ENCODE measurements around the gene ZNF732. TPM values are rescaled to one million over a fixed set of nuclear protein-coding genes. Genes with fewer than 3 reads are reported as not detected.

The ZNF732 gene
- total and polyA plus RNA-seq, 9 of the 15 experiments (the other 6 are each of a cell fraction or from before 2014, with no cell fraction given) = 0.06 to 0.36 (median 0.15) TPM; not detected in 1

GRCh38 chr4:223913-224497 is 81.3 kb downstream of the ZNF732 start (continued):
- TF ChIP-seq CHD7 (IDR thresholded peaks at IDR 0.05; ENCODE audit: low read depth, low read length) = no peak
- no peak for TF ChIP-seq NFIX (CRISPR knock-in tag; IDR thresholded peaks at IDR 0.05; ENCODE audit: low read depth)

MicroRNAs encoded within 50 kb of the gene (microRNA counts, 767-probe panel; counts per million panel counts)
- microRNA hsa-miR-571 = not detected

Small RNA genes lying within 50 kb of the gene (microRNA-seq; reads per million reads assigned to microRNA genes)
- gene MIR571 (ENCODE audit: borderline microRNAs expressed) = not detected

Small RNA genes lying within 50 kb of the gene (small RNA-seq; reads per million reads assigned to genes)
- gene AC079140.2 (0.29 reads per million), gene MIR571 (not detected)

Other genes starting within 250 kb of the ZNF732 start
- 2.7 and 3.2 TPM in 2 replicates for gene ZNF718, start 181.0 kb downstream of the ZNF732 start, total RNA-seq (2014; rRNA removed)
- 4.3 and 4.6 TPM in 2 replicates for gene ZNF718, start 181.0 kb downstream of the ZNF732 start, total RNA-seq (2014; rRNA removed; fragmentation: Illumina TruSeq; extraction: Trizol)
- 4.2 and 5.3 TPM in 2 replicates for gene ZNF718, start 181.0 kb downstream of the ZNF732 start, total RNA-seq (2015; rRNA removed; fragmentation: Illumina TruSeq; extraction: Trizol)
- gene ZNF718, start 181.0 kb downstream of the ZNF732 start, total RNA-seq (2021) = 3.7 and 4.5 TPM in 2 replicates
- gene ZNF718, start 181.0 kb downstream of the ZNF732 start, polyA plus RNA-seq (2011; rRNA removed) = 1.6 and 2.4 TPM in 2 replicates
- gene ZNF718, start 181.0 kb downstream of the ZNF732 start, polyA plus RNA-seq (2014; fragmentation: Illumina TruSeq; extraction: Trizol) = 2.6 and 2.7 TPM in 2 replicates
- 1 to 10 TPM in 1 of 2 experiments, under 1 TPM in 1; 1.00 to 1.4 TPM for gene ZNF718, start 181.0 kb downstream of the ZNF732 start, polyA plus RNA-seq (2014; fragmentation: Nextera tagmentation; extraction: Ambion mirVana)
- 2.2 and 2.7 TPM in 2 replicates for gene ZNF718, start 181.0 kb downstream of the ZNF732 start, polyA plus RNA-seq (2014; rRNA removed)
- gene ZNF141, start 32.3 kb upstream of the ZNF732 start, total RNA-seq (2014; rRNA removed) = not detected in 2 replicates
- not detected in 2 replicates for gene ZNF141, start 32.3 kb upstream of the ZNF732 start, total RNA-seq (2014; rRNA removed; fragmentation: Illumina TruSeq; extraction: Trizol)
- not detected in 2 replicates for gene ZNF141, start 32.3 kb upstream of the ZNF732 start, total RNA-seq (2015; rRNA removed; fragmentation: Illumina TruSeq; extraction: Trizol)
- gene ZNF141, start 32.3 kb upstream of the ZNF732 start, total RNA-seq (2021) = 0.09 and 0.16 TPM in 2 replicates
- not detected in 2 replicates for gene ZNF141, start 32.3 kb upstream of the ZNF732 start, polyA plus RNA-seq (2011; rRNA removed)
- gene ZNF141, start 32.3 kb upstream of the ZNF732 start, polyA plus RNA-seq (2014; fragmentation: Illumina TruSeq; extraction: Trizol) = not detected in 2 replicates
- gene ZNF141, start 32.3 kb upstream of the ZNF732 start, polyA plus RNA-seq (2014; fragmentation: Nextera tagmentation; extraction: Ambion mirVana) = not detected
- gene ZNF141, start 32.3 kb upstream of the ZNF732 start, polyA plus RNA-seq (2014; rRNA removed) = not detected in 2 replicates
- 25.7 and 54.6 TPM in 2 replicates for gene ZNF721, start 193.7 kb upstream of the ZNF732 start, total RNA-seq (2014; rRNA removed)
- 39.3 and 44.6 TPM in 2 replicates for gene ZNF721, start 193.7 kb upstream of the ZNF732 start, total RNA-seq (2014; rRNA removed; fragmentation: Illumina TruSeq; extraction: Trizol)
- gene ZNF721, start 193.7 kb upstream of the ZNF732 start, total RNA-seq (2015; rRNA removed; fragmentation: Illumina TruSeq; extraction: Trizol) = 27.4 and 29.9 TPM in 2 replicates
- gene ZNF721, start 193.7 kb upstream of the ZNF732 start, total RNA-seq (2021) = 27.1 and 29.8 TPM in 2 replicates
- 30.6 and 32.8 TPM in 2 replicates for gene ZNF721, start 193.7 kb upstream of the ZNF732 start, polyA plus RNA-seq (2011; rRNA removed)
- 29.0 and 33.0 TPM in 2 replicates for gene ZNF721, start 193.7 kb upstream of the ZNF732 start, polyA plus RNA-seq (2014; fragmentation: Illumina TruSeq; extraction: Trizol)
- 10 to 100 TPM; 27.8 to 32.2 TPM for gene ZNF721, start 193.7 kb upstream of the ZNF732 start, polyA plus RNA-seq (2014; fragmentation: Nextera tagmentation; extraction: Ambion mirVana)
- 33.1 and 36.3 TPM in 2 replicates for gene ZNF721, start 193.7 kb upstream of the ZNF732 start, polyA plus RNA-seq (2014; rRNA removed)
- 24.7 and 31.1 TPM in 2 replicates for gene PIGG, start 193.7 kb upstream of the ZNF732 start, total RNA-seq (2014; rRNA removed)
- 18.1 and 18.3 TPM in 2 replicates for gene PIGG, start 193.7 kb upstream of the ZNF732 start, total RNA-seq (2014; rRNA removed; fragmentation: Illumina TruSeq; extraction: Trizol)
- gene PIGG, start 193.7 kb upstream of the ZNF732 start, total RNA-seq (2015; rRNA removed; fragmentation: Illumina TruSeq; extraction: Trizol) = 18.0 and 19.7 TPM in 2 replicates
- gene PIGG, start 193.7 kb upstream of the ZNF732 start, total RNA-seq (2021) = 31.3 and 37.1 TPM in 2 replicates
- gene PIGG, start 193.7 kb upstream of the ZNF732 start, polyA plus RNA-seq (2011; rRNA removed) = 47.3 and 48.3 TPM in 2 replicates
- 18.5 and 21.5 TPM in 2 replicates for gene PIGG, start 193.7 kb upstream of the ZNF732 start, polyA plus RNA-seq (2014; fragmentation: Illumina TruSeq; extraction: Trizol)
- gene PIGG, start 193.7 kb upstream of the ZNF732 start, polyA plus RNA-seq (2014; fragmentation: Nextera tagmentation; extraction: Ambion mirVana) = 10 to 100 TPM in 1 of 2 experiments, 1 to 10 TPM in 1; 6.4 to 10.8 TPM
- gene PIGG, start 193.7 kb upstream of the ZNF732 start, polyA plus RNA-seq (2014; rRNA removed) = 23.4 and 28.9 TPM in 2 replicates

All from K562 (cell line).